ENCODE measurements around the gene AJAP1.

DNA sequence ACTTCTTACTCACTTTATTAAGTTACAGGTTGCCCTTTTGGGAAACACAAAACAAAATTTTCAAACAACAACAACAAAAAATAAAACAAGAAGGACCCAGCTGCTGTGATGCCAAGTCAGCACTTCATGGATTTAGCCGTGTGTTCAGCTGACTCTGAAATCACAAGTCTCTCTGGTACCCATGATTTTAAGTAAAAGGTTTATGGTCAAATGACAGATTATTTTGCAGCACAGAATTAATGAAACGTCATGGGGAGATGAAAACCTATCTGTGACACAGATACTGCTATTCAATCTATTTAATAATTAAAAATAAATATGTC is 7.1 kb downstream of the AJAP1 start:
- TF ChIP-seq, protein P1, sequence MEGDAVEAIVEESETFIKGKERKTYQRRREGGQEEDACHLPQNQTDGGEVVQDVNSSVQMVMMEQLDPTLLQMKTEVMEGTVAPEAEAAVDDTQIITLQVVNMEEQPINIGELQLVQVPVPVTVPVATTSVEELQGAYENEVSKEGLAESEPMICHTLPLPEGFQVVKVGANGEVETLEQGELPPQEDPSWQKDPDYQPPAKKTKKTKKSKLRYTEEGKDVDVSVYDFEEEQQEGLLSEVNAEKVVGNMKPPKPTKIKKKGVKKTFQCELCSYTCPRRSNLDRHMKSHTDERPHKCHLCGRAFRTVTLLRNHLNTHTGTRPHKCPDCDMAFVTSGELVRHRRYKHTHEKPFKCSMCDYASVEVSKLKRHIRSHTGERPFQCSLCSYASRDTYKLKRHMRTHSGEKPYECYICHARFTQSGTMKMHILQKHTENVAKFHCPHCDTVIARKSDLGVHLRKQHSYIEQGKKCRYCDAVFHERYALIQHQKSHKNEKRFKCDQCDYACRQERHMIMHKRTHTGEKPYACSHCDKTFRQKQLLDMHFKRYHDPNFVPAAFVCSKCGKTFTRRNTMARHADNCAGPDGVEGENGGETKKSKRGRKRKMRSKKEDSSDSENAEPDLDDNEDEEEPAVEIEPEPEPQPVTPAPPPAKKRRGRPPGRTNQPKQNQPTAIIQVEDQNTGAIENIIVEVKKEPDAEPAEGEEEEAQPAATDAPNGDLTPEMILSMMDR (IDR thresholded peaks at IDR 0.05), result no peak
- no peak for TF ChIP-seq POLR2A (IDR thresholded peaks at IDR 0.05)

Data from testis (tissue), 2 donors.